PC-9 (cell line): ENCODE measurements around the gene PIK3CB. TPM values are rescaled to one million over a fixed set of nuclear protein-coding genes. Genes with fewer than 3 reads are reported as not detected.

Source experiments
- BruUV-seq: library from RNA; stranded (reverse); fragments of 400-500 nt; replicated peaks from 2 replicates; lab custom pipeline; 2021; lab: Mats Ljungman, UMichigan
- CTCF ChIA-PET: fragments of 300-600 bp; sonication (Branson Sonifier 250); formaldehyde crosslinking; loops from one replicate; lab custom pipeline; 2022; ENCODE audit warnings: antibody characterized with exemption; lab: Charles Lee
- POLR2A ChIA-PET: fragments of 300-600 bp; sonication (Branson Sonifier 250); formaldehyde crosslinking; loops from one replicate; lab custom pipeline; 2022; ENCODE audit warnings: antibody characterized with exemption; ENCODE audit not compliant: unreplicated experiment; lab: Charles Lee
- DNase-seq, 2 experiments: peaks; one replicate each; pipeline versions ENCODE4 v3.0.0 to v3.0.0-alpha.2; 2015 to 2022; ENCODE audit warnings: mixed read lengths in 1 of 2
- H2AFZ ChIP-seq: fragments of 200-600 bp; sonication (generic); 2 replicates; pipeline ENCODE4 v1.8.1; 2017; ENCODE audit warnings: antibody characterized with exemption
- H3F3A ChIP-seq: fragments of 200-600 bp; sonication (generic); 2 replicates; pipeline ENCODE4 v1.8.1; 2017; ENCODE audit warnings: antibody characterized with exemption, mild to moderate bottlenecking, low read depth; ENCODE audit not compliant: insufficient read depth
- H3K27ac ChIP-seq: fragments of 200-600 bp; sonication (generic); 2 replicates; pipeline ENCODE4 v1.6.1; 2016; ENCODE audit warnings: mixed run types
- H3K27me3 ChIP-seq: fragments of 200-600 bp; sonication (generic); 2 replicates; pipeline ENCODE4 v1.6.1; 2016; ENCODE audit warnings: low read depth, mixed run types; ENCODE audit not compliant: insufficient read depth
- H3K36me3 ChIP-seq: fragments of 200-600 bp; sonication (generic); 2 replicates; pipeline ENCODE4 v1.6.1; 2016; ENCODE audit warnings: low read depth, mixed run types
- H3K4me1 ChIP-seq: fragments of 200-600 bp; sonication (generic); replicated peaks from 2 replicates; pipeline ENCODE4 v1.6.1; 2016; ENCODE audit warnings: mixed run types; ENCODE audit not compliant: insufficient read depth
- H3K4me2 ChIP-seq: fragments of 200-600 bp; sonication (generic); 2 replicates; pipeline ENCODE4 v1.6.1; 2017; ENCODE audit warnings: mixed run types
- H3K4me3 ChIP-seq: fragments of 200-600 bp; sonication (generic); 2 replicates; pipeline ENCODE4 v1.6.1; 2016; ENCODE audit warnings: mixed run types
- H3K79me2 ChIP-seq: fragments of 200-600 bp; sonication (generic); 2 replicates; pipeline ENCODE4 v1.6.1; 2017; ENCODE audit warnings: low read depth, mixed run types
- H3K9me2 ChIP-seq: fragments of 200-600 bp; sonication (generic); 2 replicates; pipeline ENCODE4 v1.8.1; 2017; ENCODE audit warnings: mild to moderate bottlenecking; ENCODE audit not compliant: insufficient read depth
- H3K9me3 ChIP-seq: fragments of 200-600 bp; sonication (generic); 2 replicates; pipeline ENCODE4 v1.8.1; 2016; ENCODE audit warnings: low read depth; ENCODE audit not compliant: insufficient read depth
- H4K20me1 ChIP-seq: fragments of 200-600 bp; sonication (generic); 2 replicates; pipeline ENCODE4 v1.8.1; 2017; ENCODE audit not compliant: insufficient read depth
- CTCF ChIP-seq: fragments of 200-600 bp; sonication (generic); conservative IDR thresholded peaks from 2 replicates; pipeline ENCODE4 v1.6.1; 2017; ENCODE audit warnings: mixed run types, antibody characterized with exemption, mild to moderate bottlenecking, moderate library complexity
- EZH2 ChIP-seq: fragments of 200-600 bp; sonication (generic); IDR thresholded peaks from 2 replicates; pipeline ENCODE4 v1.8.0; 2017; ENCODE audit warnings: antibody characterized with exemption, low read depth
- intact Hi-C: fragments of 100-400 bp; cut with micrococcal nuclease; formaldehyde crosslinking; loops from one replicate; pipeline ENCODE4 v1.10.0; 2022; ENCODE audit not compliant: unreplicated experiment
- total RNA-seq: library from RNA; stranded (reverse); gene quantifications from 2 replicates; pipeline ENCODE4 v1.2.3, GENCODE V29; 2021

PIK3CB gene
- total RNA-seq, 1 experiment from 2014 or later: 47.8 TPM

GRCh38 chr3:138873471-138874278 is 38.9 kb upstream of the PIK3CB start:
- no peak for DNase-seq
- Histone ChIP-seq H3F3A (no peaks in the 10 kb centered on the region), H2AFZ (no peak overlapping the region), H3K4me3 (no peak overlapping the region), H3K9me3 (no peaks in the 10 kb centered on the region), H3K9me2 (no peaks in the 10 kb centered on the region), H3K4me2 (no peak overlapping the region), H4K20me1 (no peaks in the 10 kb centered on the region), H3K4me1 (no peaks in the 10 kb centered on the region), H3K27me3 (no peaks in the 10 kb centered on the region), H3K27ac (no peak overlapping the region), H3K79me2 (no peaks in the 10 kb centered on the region), H3K36me3 (no peaks in the 10 kb centered on the region)
- BruUV-seq: no TSS peak
- ChIA-PET POLR2A (no interaction called here), CTCF (no interaction called here)
- no peak for TF ChIP-seq EZH2
- TF ChIP-seq CTCF: no peak
- intact Hi-C loops: no loop called here

GRCh38 chr3:138872632-138873031 is 37.9 kb upstream of the PIK3CB start:
- DNase-seq: no peak
- Histone ChIP-seq H3K79me2 (no peaks in the 10 kb centered on the region), H3K36me3 (no peaks in the 10 kb centered on the region), H3K9me2 (no peaks in the 10 kb centered on the region), H3K4me2 (no peak overlapping the region), H4K20me1 (no peaks in the 10 kb centered on the region), H3K27ac (no peak overlapping the region), H3F3A (no peaks in the 10 kb centered on the region), H3K9me3 (no peaks in the 10 kb centered on the region), H2AFZ (no peak overlapping the region), H3K4me1 (no peaks in the 10 kb centered on the region), H3K4me3 (no peak overlapping the region), H3K27me3 (no peaks in the 10 kb centered on the region)
- TF ChIP-seq EZH2 (no peak), CTCF (no peak)
- POLR2A ChIA-PET: no interaction called here
- CTCF ChIA-PET: interaction anchor here (0.7 kb wide), 1 partner anchor 26 kb away, joined by 13 read pairs; no protein-coding TSS in a partner anchor
- no TSS peak for BruUV-seq
- intact Hi-C loops: no loop called here

DNA sequence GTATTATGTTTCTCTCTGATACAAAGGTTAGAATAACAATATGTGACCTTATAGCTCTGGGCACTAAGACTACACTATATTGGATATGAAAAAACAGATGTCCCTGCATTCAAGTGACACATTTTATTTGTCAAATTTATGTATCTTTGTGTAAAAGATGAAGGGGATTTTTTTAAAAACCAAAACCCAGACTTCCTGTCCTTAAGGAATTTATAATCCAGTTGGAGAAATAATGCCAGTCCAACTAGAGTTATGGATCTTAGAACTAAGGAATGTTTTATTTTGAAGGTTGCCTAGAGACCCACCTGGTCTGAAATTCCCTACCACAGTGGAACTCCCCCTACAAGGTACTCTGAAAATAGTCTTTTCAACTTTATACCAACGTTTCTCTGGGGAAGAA is 33.3 kb upstream of the PIK3CB start:
- H3K27ac ChIP-seq: no peak overlapping the region
- H2AFZ ChIP-seq: no peak overlapping the region
- H3K4me2 ChIP-seq: no peak overlapping the region
- intact Hi-C loops: no loop called here
- no peaks in the 10 kb centered on the region for H3K9me3 ChIP-seq
- no peaks in the 10 kb centered on the region for H3K79me2 ChIP-seq
- H3K4me1 ChIP-seq: peaks cover 16% of the 10 kb centered on the region
- no peak for DNase-seq
- no peaks in the 10 kb centered on the region for H4K20me1 ChIP-seq
- ChIA-PET POLR2A (no interaction called here), CTCF (no interaction called here)
- no peak for TF ChIP-seq EZH2
- TF ChIP-seq CTCF: no peak
- no peak overlapping the region for H3K4me3 ChIP-seq
- no peaks in the 10 kb centered on the region for H3K27me3 ChIP-seq
- BruUV-seq: no TSS peak
- no peaks in the 10 kb centered on the region for H3K9me2 ChIP-seq
- no peaks in the 10 kb centered on the region for H3K36me3 ChIP-seq
- peaks cover 17% of the 10 kb centered on the region for H3F3A ChIP-seq
